Neural progenitor cell (in vitro differentiated cells): ENCODE measurements around the gene RAB6A. TPM values are rescaled to one million over a fixed set of nuclear protein-coding genes. Genes with fewer than 3 reads are reported as not detected.
A peak's percentile ranks its signal among the peaks of the same experiment; 100 is the strongest.

Experiments used
- DNase-seq: peaks from one replicate; pipeline ENCODE4 v3.0.0-alpha.2; 2016; ENCODE audit warnings: low spot score
- H2AFZ ChIP-seq: fragments of 200-600 bp; sonication (generic); replicated peaks from 2 replicates; pipeline ENCODE4 v1.6.1; 2016; ENCODE audit warnings: antibody characterized with exemption
- H3F3A ChIP-seq: fragments of 200-600 bp; sonication (generic); 2 replicates; pipeline ENCODE4 v1.6.1; 2016; ENCODE audit warnings: antibody characterized with exemption, low read depth
- H3K27ac ChIP-seq: fragments of 200-600 bp; sonication (generic); 2 replicates; pipeline ENCODE4 v1.5.1; 2016; ENCODE audit warnings: mild to moderate bottlenecking
- H3K27me3 ChIP-seq: fragments of 200-600 bp; sonication (generic); 2 replicates; pipeline ENCODE4 v1.6.1; 2016; ENCODE audit warnings: mild to moderate bottlenecking, moderate library complexity
- H3K36me3 ChIP-seq: fragments of 200-600 bp; sonication (generic); 2 replicates; pipeline ENCODE4 v1.5.1; 2016
- H3K4me1 ChIP-seq: fragments of 200-600 bp; sonication (generic); 2 replicates; pipeline ENCODE4 v1.6.1; 2016; ENCODE audit warnings: mixed run types
- H3K4me2 ChIP-seq: fragments of 200-600 bp; sonication (generic); 2 replicates; pipeline ENCODE4 v1.6.1; 2016
- H3K4me3 ChIP-seq: fragments of 200-600 bp; sonication (generic); 2 replicates; pipeline ENCODE4 v1.5.1; 2016
- H3K79me2 ChIP-seq: fragments of 200-600 bp; sonication (generic); 2 replicates; pipeline ENCODE4 v1.6.1; 2016; ENCODE audit warnings: low read depth
- H3K9ac ChIP-seq: fragments of 200-600 bp; sonication (generic); 2 replicates; pipeline ENCODE4 v1.6.1; 2016
- H3K9me3 ChIP-seq: fragments of 200-600 bp; sonication (generic); 2 replicates; pipeline ENCODE4 v1.5.1; 2016; ENCODE audit warnings: low read depth
- H4K20me1 ChIP-seq: fragments of 200-600 bp; sonication (generic); 2 replicates; pipeline ENCODE4 v1.6.1; 2016; ENCODE audit warnings: low read depth
- H3K27ac Mint-ChIP-seq: 3 replicates; pipeline ENCODE4 v1.8.0; 2021; ENCODE audit warnings: mixed read lengths
- H3K27me3 Mint-ChIP-seq: 2 replicates; pipeline ENCODE4 v1.8.0; 2022; ENCODE audit warnings: low read depth, mild to moderate bottlenecking, inconsistent platforms, moderate library complexity, mixed read lengths; ENCODE audit not compliant: insufficient read depth
- H3K36me3 Mint-ChIP-seq: 3 replicates; pipeline ENCODE4 v1.8.0; 2021; ENCODE audit warnings: mixed read lengths
- H3K4me1 Mint-ChIP-seq: 3 replicates; pipeline ENCODE4 v1.8.0; 2021; ENCODE audit warnings: mixed read lengths
- H3K4me3 Mint-ChIP-seq: 3 replicates; pipeline ENCODE4 v1.8.0; 2021; ENCODE audit warnings: mild to moderate bottlenecking, moderate library complexity, mixed read lengths
- H3K9me3 Mint-ChIP-seq: 3 replicates; pipeline ENCODE4 v1.8.0; 2020; ENCODE audit warnings: mixed read lengths
- CTCF ChIP-seq: fragments of 200-600 bp; sonication (generic); IDR thresholded peaks from 2 replicates; pipeline ENCODE4 v1.5.1; 2017; ENCODE audit warnings: antibody characterized with exemption, mild to moderate bottlenecking
- EZH2 ChIP-seq: fragments of 200-600 bp; sonication (generic); IDR thresholded peaks from 2 replicates; pipeline ENCODE4 v1.6.1; 2017; ENCODE audit warnings: antibody characterized with exemption, mild to moderate bottlenecking, moderate library complexity
- EZH2phosphoT487 ChIP-seq: fragments of 200-600 bp; sonication (generic); IDR thresholded peaks from 2 replicates; pipeline ENCODE4 v1.6.1; 2017; ENCODE audit warnings: antibody characterized with exemption
- total RNA-seq: library from RNA; depleted of rRNA; stranded (reverse); fragments of >200 nt; gene quantifications from 2 replicates; pipeline ENCODE4 v1.2.3, GENCODE V29; 2015; ENCODE audit warnings: low replicate concordance

The RAB6A gene
- total RNA-seq, 1 donor from 2014 or later: 54.7 TPM

GRCh38 chr11:73652046-73652730 is 108.7 kb downstream of the RAB6A start:
- no peaks in the 10 kb centered on the region for H3K79me2 ChIP-seq
- no peak overlapping the region for H3K27ac ChIP-seq
- H3K4me1 ChIP-seq: peaks cover 45% of the 10 kb centered on the region
- peak; percentile 92 for DNase-seq
- H3F3A ChIP-seq: peaks cover 25% of the 10 kb centered on the region
- H4K20me1 ChIP-seq: no peaks in the 10 kb centered on the region
- TF ChIP-seq EZH2 (no peak), EZH2phosphoT487 (no peak), CTCF (no peak)
- H3K9ac ChIP-seq: no peak overlapping the region
- Mint-ChIP-seq H3K36me3 (no peaks in the 10 kb centered on the region), H3K4me3 (peak overlapping the region; percentile 73), H3K27ac (peak overlapping the region; percentile 94), H3K4me1 (peaks cover 77% of the 10 kb centered on the region), H3K9me3 (no peaks in the 10 kb centered on the region), H3K27me3 (peaks cover 12% of the 10 kb centered on the region)
- H3K4me2 ChIP-seq: peak overlapping the region; percentile 75
- no peak overlapping the region for H2AFZ ChIP-seq
- no peaks in the 10 kb centered on the region for H3K27me3 ChIP-seq
- H3K9me3 ChIP-seq: no peaks in the 10 kb centered on the region
- peak overlapping the region; percentile 29 for H3K4me3 ChIP-seq
- H3K36me3 ChIP-seq: no peaks in the 10 kb centered on the region

GRCh38 chr11:73651661-73652045 is 109.2 kb downstream of the RAB6A start:
- peaks cover 51% of the 10 kb centered on the region for H3K4me1 ChIP-seq
- no peaks in the 10 kb centered on the region for H3K79me2 ChIP-seq
- peaks cover 30% of the 10 kb centered on the region for H3F3A ChIP-seq
- H3K4me1 Mint-ChIP-seq: peaks cover 83% of the 10 kb centered on the region
- H3K36me3 Mint-ChIP-seq: no peaks in the 10 kb centered on the region
- H3K27me3 ChIP-seq: no peaks in the 10 kb centered on the region
- H4K20me1 ChIP-seq: peaks cover 3% of the 10 kb centered on the region
- H3K36me3 ChIP-seq: no peaks in the 10 kb centered on the region
- no peaks in the 10 kb centered on the region for H3K9me3 Mint-ChIP-seq
- no peak overlapping the region for H2AFZ ChIP-seq
- TF ChIP-seq EZH2: no peak
- TF ChIP-seq EZH2phosphoT487: no peak
- no peak for TF ChIP-seq CTCF
- H3K9me3 ChIP-seq: no peaks in the 10 kb centered on the region
- H3K27ac ChIP-seq: no peak overlapping the region
- peak overlapping the region; percentile 94 for H3K27ac Mint-ChIP-seq
- H3K4me3 Mint-ChIP-seq: peak overlapping the region; percentile 35
- H3K4me3 ChIP-seq: no peak overlapping the region
- H3K27me3 Mint-ChIP-seq: peaks cover 13% of the 10 kb centered on the region
- H3K4me2 ChIP-seq: peak overlapping the region; percentile 75
- DNase-seq: no peak
- H3K9ac ChIP-seq: no peak overlapping the region

- peaks cover 34% of the 10 kb centered on the region for H3F3A ChIP-seq
- no peak overlapping the region for H3K4me3 ChIP-seq
- Mint-ChIP-seq H3K27me3 (peaks cover 15% of the 10 kb centered on the region), H3K36me3 (no peaks in the 10 kb centered on the region), H3K4me3 (peak overlapping the region; percentile 35), H3K27ac (peak overlapping the region; percentile 94), H3K9me3 (no peaks in the 10 kb centered on the region), H3K4me1 (peaks cover 87% of the 10 kb centered on the region)
- H3K27me3 ChIP-seq: no peaks in the 10 kb centered on the region
- H3K4me1 ChIP-seq: peaks cover 55% of the 10 kb centered on the region
- no peaks in the 10 kb centered on the region for H3K9me3 ChIP-seq
- no peaks in the 10 kb centered on the region for H3K79me2 ChIP-seq
- TF ChIP-seq CTCF: no peak
- TF ChIP-seq EZH2: no peak
- no peak overlapping the region for H2AFZ ChIP-seq
- DNase-seq: no peak
- no peak overlapping the region for H3K9ac ChIP-seq
- peaks cover 7% of the 10 kb centered on the region for H4K20me1 ChIP-seq
- H3K4me2 ChIP-seq: peak overlapping the region; percentile 75
- H3K36me3 ChIP-seq: no peaks in the 10 kb centered on the region
- H3K27ac ChIP-seq: no peak overlapping the region
These were observed 109.6 kb downstream of the RAB6A start for GRCh38 chr11:73651252-73651651.
